K562 (cell line): Measurements from ENCODE around the gene PRKAA1. TPM values are rescaled to one million over a fixed set of nuclear protein-coding genes. Genes with fewer than 3 reads are reported as not detected.

Experiments
- ATF2 ChIP-seq: sonication (generic); formaldehyde crosslinking; IDR thresholded peaks from 2 replicates; pipeline ENCODE4 v1.8.1; 2022; ENCODE audit warnings: missing genetic modification reagents
- CREB5 ChIP-seq: fragments of 250-450 bp; sonication (Bioruptor Pico); IDR thresholded peaks from 2 replicates; pipeline ENCODE4 v1.5.0; 2020; ENCODE audit warnings: mild to moderate bottlenecking
- MGA ChIP-seq: fragments of 450-650 bp; IDR thresholded peaks from 2 replicates; pipeline ENCODE4 v1.6.1; 2016; ENCODE audit warnings: mild to moderate bottlenecking, moderate library complexity
- NFYB ChIP-seq: IDR thresholded peaks from 2 replicates; pipeline ENCODE4 v1.6.1; 2011; ENCODE audit warnings: mild to moderate bottlenecking, moderate library complexity; ENCODE audit not compliant: insufficient read length; ENCODE audit errors: extremely low read depth
- RBM25 ChIP-seq: fragments of 200-400 bp; formaldehyde crosslinking; IDR thresholded peaks from 2 replicates; pipeline ENCODE4 v1.6.1; 2018; ENCODE audit warnings: low read length, low read depth, moderate library complexity; ENCODE audit not compliant: severe bottlenecking
- polyA plus RNA-seq, 8 experiments: library from polyadenylated mRNA; depleted of rRNA in 4 of 8; stranded (reverse) in 5 of 8; unstranded in 3 of 8; fragments of >200 nt; fragmentation: Nextera tagmentation in 2 of 8; fragmentation: Illumina TruSeq in 1 of 8; extraction: Ambion mirVana in 2 of 8; extraction: Trizol in 1 of 8; gene quantifications; 2 replicates each; pipeline versions ENCODE4 v1.2.1 to v1.2.3, GENCODE V29; 2011 to 2014; ENCODE audit warnings: inconsistent platforms in 1 of 8, missing spikeins in 1 of 8
- total RNA-seq, 7 experiments: library from RNA; depleted of rRNA in 6 of 7; stranded (reverse); fragments of >200 nt in 6 of 7; fragmentation: Illumina TruSeq in 2 of 7; extraction: Trizol in 2 of 7; gene quantifications; 2 replicates each; pipeline versions ENCODE4 v1.2.1 to v1.2.3, GENCODE V29; 2011 to 2021; ENCODE audit warnings: low replicate concordance in 1 of 7

PRKAA1 gene
- total and polyA plus RNA-seq, 9 of the 15 experiments (the other 6 are each of a cell fraction or from before 2014, with no cell fraction given) = 24.5 to 84.0 (median 51.4) TPM

- TF ChIP-seq MGA (no peak), CREB5 (CRISPR knock-in tag) (no peak), RBM25 (no peak), ATF2 (CRISPR knock-in tag) (no peak), NFYB (no peak)
Measured at GRCh38 chr5:40755093-40755406, 43.1 kb downstream of the PRKAA1 start (continued).
